Suprapubic skin (tissue), 4 donors: ENCODE measurements around the gene ERFL. TPM values are rescaled to one million over a fixed set of nuclear protein-coding genes. Genes with fewer than 3 reads are reported as not detected.

Experiments
- DNase-seq, 2 donors: peaks; one replicate each; pipeline ENCODE4 v3.0.0-alpha.2; 2019; ENCODE audit warnings: low spot score in 2 of 2
- H3K27ac ChIP-seq: fragments of 200-600 bp; sonication (generic); one replicate; pipeline ENCODE4 v1.5.1; 2019
- H3K27me3 ChIP-seq: fragments of 200-600 bp; sonication (generic); one replicate; pipeline ENCODE4 v1.5.1; 2019
- H3K36me3 ChIP-seq: fragments of 200-600 bp; sonication (generic); one replicate; pipeline ENCODE4 v1.5.1; 2019
- H3K4me1 ChIP-seq: fragments of 200-600 bp; sonication (generic); one replicate; pipeline ENCODE4 v1.5.1; 2019
- H3K4me3 ChIP-seq: fragments of 200-600 bp; sonication (generic); one replicate; pipeline ENCODE4 v1.5.1; 2019; ENCODE audit warnings: mild to moderate bottlenecking
- H3K9me3 ChIP-seq: fragments of 200-600 bp; sonication (generic); one replicate; pipeline ENCODE4 v1.5.1; 2019
- CTCF ChIP-seq, 2 donors: fragments of 200-600 bp in 1 of 2; fragments of 450-650 bp in 1 of 2; sonication (generic) in 1 of 2; IDR thresholded peaks; one replicate each; pipeline ENCODE4 v1.5.1; 2016 to 2019; ENCODE audit warnings: antibody characterized with exemption in 2 of 2, mild to moderate bottlenecking in 1 of 2, moderate library complexity in 1 of 2
- EP300 ChIP-seq: sonication (generic); formaldehyde crosslinking; IDR thresholded peaks from one replicate; pipeline ENCODE4 v1.6.1; 2017; ENCODE audit warnings: antibody characterized with exemption
- POLR2A ChIP-seq, 2 donors: fragments of 450-650 bp; IDR thresholded peaks; one replicate each; pipeline ENCODE4 v1.6.1; 2017; ENCODE audit warnings: antibody characterized with exemption in 2 of 2, mild to moderate bottlenecking in 2 of 2, moderate library complexity in 2 of 2
- POLR2AphosphoS5 ChIP-seq, 3 donors: sonication (generic); formaldehyde crosslinking; IDR thresholded peaks; one replicate each; pipeline ENCODE4 v1.6.1; 2017; ENCODE audit warnings: antibody characterized with exemption in 3 of 3
- WGBS: methylation state at CpG from one replicate; pipeline ENCODE4 v1.1.5; 2018; 5-methylcytosine and 5-hydroxymethylcytosine counted together
- total RNA-seq, 4 donors: library from RNA; depleted of rRNA; stranded (reverse); fragments of >200 nt; gene quantifications; one replicate each; pipeline ENCODE4 v1.1.0, GENCODE V29; 2016

The ERFL gene
- total RNA-seq, 4 donors from 2014 or later: 0.21 to 0.72 TPM; not detected in 2

GRCh38 chr19:41897181-41897580 lies 31.1 kb downstream of the ERFL start:
- H3K4me1 ChIP-seq: no peaks in the 10 kb centered on the region
- no peaks in the 10 kb centered on the region for H3K27me3 ChIP-seq
- no peak for DNase-seq
- WGBS: no CpG with 5 or more reads among the region's 3 CpGs
- no peaks in the 10 kb centered on the region for H3K9me3 ChIP-seq
- peaks cover 92% of the 10 kb centered on the region for H3K36me3 ChIP-seq
- no peak overlapping the region for H3K27ac ChIP-seq
- H3K4me3 ChIP-seq: no peak overlapping the region
- TF ChIP-seq POLR2AphosphoS5 (IDR thresholded peaks at IDR 0.05) (no peak), CTCF (IDR thresholded peaks at IDR 0.05) (no peak), EP300 (no peak), POLR2A (IDR thresholded peaks at IDR 0.05) (no peak)

DNA sequence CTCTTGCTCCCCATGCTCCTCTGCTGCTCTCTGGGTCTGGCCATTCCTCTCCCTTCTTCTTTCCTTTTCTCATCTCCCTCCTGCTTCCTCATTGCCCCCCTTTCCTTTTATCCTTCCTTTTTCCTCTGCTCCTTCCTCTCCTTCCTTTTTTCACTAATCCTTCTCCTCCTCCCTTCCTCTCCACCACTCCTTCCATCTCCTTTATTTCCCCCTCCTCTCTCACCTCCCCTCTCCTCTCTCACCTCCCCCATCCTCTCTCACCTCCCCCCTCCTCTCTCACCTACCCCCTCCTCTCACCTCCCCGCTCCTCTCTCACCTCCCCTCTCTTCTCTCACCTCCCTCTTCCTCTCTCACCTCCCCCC lies 31.7 kb downstream of the ERFL start:
- Histone ChIP-seq H3K9me3 (no peaks in the 10 kb centered on the region), H3K27me3 (no peaks in the 10 kb centered on the region), H3K36me3 (peaks cover 90% of the 10 kb centered on the region), H3K4me3 (no peak overlapping the region), H3K4me1 (no peaks in the 10 kb centered on the region), H3K27ac (no peak overlapping the region)
- 100% methylated on average over 1 of the region's 1 CpG for WGBS
- no peak for TF ChIP-seq EP300
- TF ChIP-seq POLR2AphosphoS5 (IDR thresholded peaks at IDR 0.05): no peak
- TF ChIP-seq POLR2A (IDR thresholded peaks at IDR 0.05): no peak
- TF ChIP-seq CTCF (IDR thresholded peaks at IDR 0.05): no peak
- no peak for DNase-seq

DNA sequence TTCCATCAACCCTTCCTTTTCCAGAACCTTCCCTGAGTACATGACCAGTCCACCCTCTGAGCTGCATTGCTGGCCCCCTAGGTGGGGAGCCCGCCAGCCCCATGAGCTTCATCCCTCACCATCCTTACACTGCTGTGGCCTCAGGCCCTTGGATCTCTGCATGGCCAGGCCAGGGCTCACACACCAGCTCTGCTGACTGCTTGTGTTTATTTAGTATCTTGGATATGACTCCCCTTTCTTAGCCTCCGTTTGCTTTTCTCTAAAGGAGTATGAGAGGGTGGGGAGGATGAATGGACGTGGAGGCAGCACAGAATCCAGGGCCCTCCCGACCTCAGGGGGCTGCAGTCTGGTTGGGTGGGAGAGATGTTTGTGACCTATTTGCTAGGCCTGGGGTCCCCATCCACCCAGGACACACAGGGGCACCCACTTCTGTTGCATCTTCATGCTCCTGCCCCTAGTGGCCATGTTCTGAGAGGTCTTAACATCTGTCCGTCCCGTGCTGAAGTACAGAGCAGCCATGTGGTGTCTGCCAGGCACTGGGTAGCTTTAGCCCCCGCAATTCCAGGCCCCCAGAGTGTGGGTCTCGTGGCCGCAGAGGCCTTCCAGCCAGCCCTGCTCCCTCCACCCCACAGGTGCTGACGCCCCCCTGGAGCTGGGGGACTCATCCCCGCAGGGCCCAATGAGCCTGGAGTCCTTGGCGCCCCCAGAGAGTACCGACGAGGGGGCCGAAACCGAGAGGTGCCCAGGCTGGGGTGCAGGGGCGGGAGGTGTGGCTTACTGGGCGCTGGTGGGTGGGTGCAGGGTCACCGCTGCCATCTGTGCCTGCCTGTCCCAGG lies 32.3 kb downstream of the ERFL start:
- H3K36me3 ChIP-seq: peaks cover 89% of the 10 kb centered on the region
- no peak for DNase-seq
- WGBS: 83% methylated on average over 14 of the region's 19 CpGs

DNA sequence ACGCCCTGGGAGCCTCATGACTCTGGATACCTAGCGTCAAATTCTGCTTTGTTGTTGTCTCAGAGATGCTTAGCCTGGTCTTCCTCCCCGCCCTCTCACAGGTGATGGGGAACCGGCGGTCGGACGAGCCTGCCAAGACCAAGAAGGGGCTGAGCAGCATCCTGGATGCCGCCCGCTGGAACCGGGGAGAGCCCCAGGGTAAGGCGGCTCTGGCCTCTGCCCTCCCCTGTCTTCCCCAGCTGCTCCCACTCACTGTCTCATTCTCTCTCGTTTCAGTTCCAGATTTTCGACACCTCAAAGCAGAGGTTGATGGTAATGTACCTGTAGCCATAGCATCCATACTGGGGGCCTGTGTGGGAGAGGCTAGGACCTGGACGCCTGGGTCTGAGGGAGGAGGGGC lies 33.9 kb downstream of the ERFL start:
- H3K4me1 ChIP-seq: no peaks in the 10 kb centered on the region
- H3K27ac ChIP-seq: no peak overlapping the region
- 65% methylated on average over 9 of the region's 14 CpGs for WGBS
- H3K27me3 ChIP-seq: no peaks in the 10 kb centered on the region
- TF ChIP-seq POLR2AphosphoS5 (IDR thresholded peaks at IDR 0.05): no peak
- H3K36me3 ChIP-seq: peaks cover 85% of the 10 kb centered on the region
- no peak for DNase-seq
- no peaks in the 10 kb centered on the region for H3K9me3 ChIP-seq
- H3K4me3 ChIP-seq: no peak overlapping the region

More for the DNA sequence above, 32.3 kb downstream of the ERFL start:
- Histone ChIP-seq H3K4me3 (no peak overlapping the region), H3K27ac (no peak overlapping the region), H3K27me3 (no peaks in the 10 kb centered on the region), H3K4me1 (no peaks in the 10 kb centered on the region), H3K9me3 (no peaks in the 10 kb centered on the region)
- TF ChIP-seq CTCF (IDR thresholded peaks at IDR 0.05): no peak
- no peak for TF ChIP-seq EP300
- TF ChIP-seq POLR2AphosphoS5 (IDR thresholded peaks at IDR 0.05): no peak
- TF ChIP-seq POLR2A (IDR thresholded peaks at IDR 0.05): no peak

DNA sequence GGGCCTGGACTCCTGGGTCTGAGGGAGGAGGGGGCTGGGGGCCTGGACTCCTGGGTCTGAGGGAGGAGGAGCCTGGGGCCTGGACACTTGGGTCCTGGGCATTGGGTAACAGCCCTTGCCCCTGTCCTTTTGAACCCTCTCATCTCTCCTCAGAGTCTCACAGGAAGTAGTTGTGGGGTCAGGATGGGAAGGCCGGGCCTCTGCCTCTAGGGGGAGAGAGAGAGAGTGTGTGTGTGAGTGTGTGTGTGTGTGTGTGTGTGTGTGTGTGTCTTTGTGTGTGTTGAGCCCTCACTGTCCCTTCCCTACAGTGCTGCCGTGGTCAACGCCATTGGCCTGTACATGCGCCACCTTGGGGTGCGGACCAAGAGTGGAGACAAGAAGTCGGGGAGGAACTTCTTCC lies 34.4 kb downstream of the ERFL start:
- TF ChIP-seq CTCF (IDR thresholded peaks at IDR 0.05) (no peak), POLR2A (IDR thresholded peaks at IDR 0.05) (no peak), POLR2AphosphoS5 (IDR thresholded peaks at IDR 0.05) (no peak)
- no peak for DNase-seq
- Histone ChIP-seq H3K27ac (no peak overlapping the region), H3K27me3 (no peaks in the 10 kb centered on the region), H3K36me3 (peaks cover 85% of the 10 kb centered on the region), H3K9me3 (no peaks in the 10 kb centered on the region), H3K4me1 (no peaks in the 10 kb centered on the region), H3K4me3 (no peak overlapping the region)
- WGBS: 90% methylated on average over 5 of the region's 6 CpGs
